DMS 273 (cell line): ENCODE data around the gene PRMT1.
A peak's percentile ranks its signal among the peaks of the same experiment; 100 is the strongest.
"Not testable (repeated sequence)": the region's sequence is repeated elsewhere in the genome, so short reads cannot be mapped to it uniquely, and the experiment has no call there.

Experiments
- DNase-seq: peaks from one replicate; lab custom pipeline; 2025; ENCODE audit not compliant: unreplicated experiment; lab: John Stamatoyannopoulos, UW

The PRMT1 gene

GRCh38 chr19:49677231-49677900 is at the start of gene PRMT1:
TSS of gene PRMT1 (plus strand) at chr19:49677271. CDS start at chr19:49677281, 10 bp downstream.
- DNase-seq: peak; percentile 86

DNA sequence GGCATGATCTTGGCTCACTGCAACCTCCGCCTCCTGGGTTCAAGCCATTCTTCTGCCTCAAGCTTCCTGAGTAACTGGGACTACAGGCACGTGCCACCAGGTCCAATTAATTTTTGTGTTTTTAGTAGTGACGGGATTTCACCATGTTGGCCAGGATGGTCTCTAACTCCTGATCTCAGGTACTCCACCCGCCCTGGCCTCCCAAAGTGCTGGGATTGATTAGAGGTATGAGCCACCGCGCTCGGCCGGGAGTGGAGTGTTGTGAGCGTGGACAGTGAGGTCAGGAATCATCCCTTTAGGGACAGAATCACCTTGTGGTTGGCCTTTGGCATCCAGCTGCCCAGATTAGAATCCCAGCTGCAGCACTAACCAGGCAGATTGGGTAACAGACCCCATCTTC is 47.4 kb upstream of the PRMT1 start:
- no peak for DNase-seq

DNA sequence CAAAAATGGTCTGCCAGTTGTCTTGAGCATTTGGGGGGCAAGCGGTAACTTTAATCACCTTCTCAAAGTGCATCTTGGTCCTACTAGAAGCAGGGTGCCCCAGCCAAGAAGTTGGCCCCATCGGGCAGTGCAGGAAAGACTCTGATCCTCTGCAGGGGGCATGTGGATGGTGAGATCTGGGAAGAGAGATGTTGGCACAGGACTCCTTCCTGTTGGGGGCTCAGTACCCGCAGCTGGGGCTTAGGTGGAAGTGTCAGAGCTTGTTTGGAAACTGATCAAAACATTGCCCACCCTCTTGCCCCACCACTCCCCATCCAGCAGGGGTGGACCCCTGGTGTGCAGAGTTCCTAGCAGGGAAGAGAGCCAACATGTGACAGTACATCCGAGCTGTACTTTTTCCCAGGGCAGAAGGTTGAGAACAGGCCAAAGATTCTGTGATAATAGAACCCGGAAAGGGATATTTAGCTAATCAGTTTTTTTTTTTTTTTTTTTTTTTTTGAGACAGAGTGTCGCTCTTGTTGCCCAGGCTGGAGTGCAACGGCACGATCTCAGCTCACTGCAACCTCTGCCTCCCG is 46.0 kb upstream of the PRMT1 start:
- peak; percentile 69 for DNase-seq

GRCh38 chr19:49631610-49632192 is 45.4 kb upstream of the PRMT1 start:
- no peak for DNase-seq

DNA sequence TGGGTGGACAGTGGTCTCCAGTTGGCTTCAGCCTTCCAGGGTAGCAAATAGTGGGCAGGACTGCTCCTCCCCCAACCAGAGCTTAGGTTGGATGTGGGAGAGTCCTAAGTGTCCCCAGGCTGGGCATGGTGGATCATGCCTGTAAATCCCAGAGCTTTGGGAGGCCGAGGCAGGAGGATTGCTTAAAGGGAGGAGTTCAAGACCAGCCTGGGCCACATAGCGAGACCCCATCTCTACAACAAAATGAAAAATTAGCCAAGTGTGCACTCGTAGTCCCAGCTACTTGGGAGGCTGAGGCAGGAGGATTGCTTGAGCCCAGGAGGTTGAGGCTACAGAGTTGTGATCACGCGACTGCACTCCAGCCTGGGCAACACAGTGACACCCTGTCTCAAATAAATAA is 44.5 kb upstream of the PRMT1 start:
- no peak for DNase-seq

GRCh38 chr19:49633273-49633672 is 43.8 kb upstream of the PRMT1 start:
- DNase-seq: not testable (repeated sequence)

- peak; percentile 43 for DNase-seq
Measured at GRCh38 chr19:49635530-49636232, 41.4 kb upstream of the PRMT1 start.

GRCh38 chr19:49636233-49636932 is 40.7 kb upstream of the PRMT1 start:
- no peak for DNase-seq

- peak; percentile 53 for DNase-seq
Measured at GRCh38 chr19:49637821-49638738, 39.0 kb upstream of the PRMT1 start.

DNA sequence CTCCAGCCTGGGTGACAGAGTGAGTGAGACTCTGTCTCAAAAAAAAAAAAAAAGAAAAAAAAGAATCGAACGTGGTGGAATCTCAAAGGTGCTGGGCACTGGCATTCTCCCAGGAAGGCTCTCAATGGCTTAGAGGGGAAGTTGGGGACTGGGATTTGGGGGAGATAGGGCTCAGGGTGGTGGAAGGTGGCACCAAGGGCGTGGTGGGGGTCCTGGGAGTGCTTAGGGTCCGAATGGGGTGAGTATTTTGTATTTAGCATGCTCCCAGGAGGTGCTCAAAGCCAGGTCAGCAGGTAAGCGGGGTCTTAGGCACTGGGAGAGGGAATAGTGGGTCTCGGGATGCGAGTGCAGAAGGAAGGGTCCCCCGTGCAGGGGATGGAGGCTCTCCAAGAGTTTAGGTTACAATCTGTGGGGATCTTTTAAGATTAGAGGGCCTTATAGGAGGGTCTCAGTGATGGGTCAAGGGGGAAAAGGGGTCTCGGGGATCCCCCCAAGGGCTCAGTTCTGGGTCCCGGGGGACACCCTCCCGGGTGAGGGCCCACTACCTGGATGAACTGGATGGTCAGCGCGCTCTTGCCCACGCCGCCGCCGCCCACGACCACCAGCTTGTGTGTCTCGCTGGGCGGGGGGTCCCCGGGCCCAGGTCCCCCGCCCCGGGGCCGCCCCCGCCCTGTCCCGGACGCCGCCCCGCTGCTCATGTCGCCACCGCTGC is 37.5 kb upstream of the PRMT1 start:
- no peak for DNase-seq

DNA sequence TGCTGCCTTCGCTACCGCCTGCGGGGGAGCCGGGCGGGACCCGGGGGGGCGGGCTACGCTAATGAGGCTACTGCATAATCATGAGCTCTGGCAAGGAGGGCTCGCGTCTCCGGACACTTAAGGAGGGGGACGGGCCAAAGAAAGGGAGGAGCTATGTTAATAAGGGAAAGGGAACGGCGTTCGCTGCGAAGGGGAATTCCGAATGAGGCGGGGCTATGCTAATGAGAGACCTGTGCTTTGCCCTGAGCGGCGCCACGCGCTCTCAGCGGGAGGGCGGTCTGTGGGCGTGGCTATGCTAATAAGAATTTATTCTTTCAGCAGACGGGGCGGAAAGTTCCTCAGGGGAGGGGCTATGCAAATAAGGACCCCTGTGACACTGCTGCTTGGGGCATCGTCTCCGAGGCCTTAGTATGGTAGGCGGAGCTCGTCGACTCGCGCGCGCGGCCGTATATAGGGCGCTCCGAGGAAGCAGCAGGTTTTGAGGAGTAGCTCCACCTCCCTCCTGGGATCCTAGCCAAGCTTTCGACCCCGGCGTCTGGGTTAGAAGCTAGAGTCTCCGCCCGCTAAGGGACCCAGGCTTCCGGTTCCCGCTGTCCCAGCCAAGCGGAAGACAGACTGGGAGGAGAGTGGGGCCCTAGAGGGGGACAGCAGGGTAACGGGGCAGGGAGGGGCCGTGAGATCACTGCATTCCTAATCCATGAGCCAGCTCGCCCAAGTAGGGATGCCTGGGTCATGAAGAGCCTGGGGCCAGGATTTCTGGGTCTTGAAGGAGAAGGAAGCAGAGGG is 36.8 kb upstream of the PRMT1 start, which contains the start of gene RRAS:
Gene RRAS (minus strand): TSS at position 31 of the 786 bp plus-strand sequence. CDS start 45 bp downstream, outside the sequence.
- peak; percentile 100 for DNase-seq

DNA sequence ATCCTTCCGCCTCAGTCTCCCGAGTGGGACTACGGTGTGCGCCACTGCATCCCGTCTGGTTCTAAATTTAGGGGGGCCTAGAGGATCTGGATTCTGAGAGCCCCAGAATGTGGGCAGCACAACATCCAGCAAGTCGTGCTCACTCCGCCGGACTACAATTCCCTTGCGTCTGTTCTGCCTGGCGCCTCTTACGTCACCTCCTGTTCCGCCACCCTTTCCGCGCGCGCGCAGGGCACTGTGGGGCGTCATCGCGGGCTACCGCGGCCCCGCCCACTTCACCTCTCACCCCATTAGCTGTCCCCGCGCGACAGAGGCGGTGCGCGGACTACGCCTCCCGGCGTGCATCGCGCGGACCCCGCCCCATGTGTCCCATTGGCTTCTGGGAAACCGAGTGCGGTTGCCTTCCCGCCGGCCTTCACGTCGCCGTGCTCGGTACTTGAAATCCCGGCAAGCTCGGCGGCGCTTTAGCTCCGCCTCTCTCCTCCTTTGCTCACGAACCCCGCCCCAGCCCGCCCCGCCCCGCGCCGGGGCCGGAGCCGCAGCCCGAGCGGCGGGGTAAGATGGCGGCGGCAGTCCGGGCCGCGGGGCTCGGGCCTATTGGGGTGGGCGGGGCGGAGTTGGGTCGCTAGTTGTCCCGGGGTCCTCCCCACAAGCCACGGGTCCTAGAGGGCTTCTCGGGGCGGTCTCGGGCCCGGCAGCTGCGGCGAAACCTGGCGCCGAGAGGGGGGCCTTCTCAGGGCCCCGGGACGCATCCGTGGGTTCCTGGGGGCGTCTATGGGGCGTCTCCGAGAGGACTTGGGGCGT is 35.2 kb upstream of the PRMT1 start, which contains the start of gene SCAF1:
Gene SCAF1 (plus strand): TSS at position 522 of the 804 bp plus-strand sequence. CDS start 2,818 bp downstream, outside the sequence.
- DNase-seq: peak; percentile 100

DNA sequence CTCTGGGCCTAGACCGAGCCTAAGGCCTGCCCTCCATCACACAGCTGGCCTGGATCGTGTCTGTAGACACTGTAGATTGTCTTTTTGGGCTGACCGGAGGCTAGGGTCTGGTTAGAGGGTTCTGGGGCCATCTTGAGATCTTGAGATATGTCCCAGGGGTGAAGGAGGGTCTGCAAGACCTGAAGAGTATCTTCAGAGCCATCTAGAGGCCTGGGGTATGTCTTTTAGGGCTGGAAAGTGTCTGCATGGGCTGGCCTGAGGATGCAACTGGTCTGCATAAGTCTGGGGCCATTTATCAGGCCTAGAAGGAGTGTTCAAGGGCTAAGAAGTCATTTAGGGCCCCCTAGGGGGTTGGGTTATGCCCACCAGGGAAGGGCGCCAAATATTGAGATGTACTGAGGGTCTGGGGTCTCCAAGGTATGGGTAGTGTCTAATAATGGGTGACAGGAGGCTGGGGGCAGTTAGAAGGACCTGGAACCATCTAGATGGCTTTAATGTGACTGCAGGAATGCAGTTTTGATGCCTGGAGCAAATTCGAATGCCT is 34.5 kb upstream of the PRMT1 start:
- DNase-seq: peak; percentile 57

GRCh38 chr19:49643466-49643865 is 33.6 kb upstream of the PRMT1 start:
- DNase-seq: no peak

GRCh38 chr19:49645592-49645991 is 31.5 kb upstream of the PRMT1 start:
- DNase-seq: no peak

- DNase-seq: no peak
Measured at GRCh38 chr19:49645995-49646394, 31.1 kb upstream of the PRMT1 start.

- no peak for DNase-seq
Measured at GRCh38 chr19:49646586-49646985, 30.5 kb upstream of the PRMT1 start.
